Measurements from ENCODE around the gene FSIP1. TPM values are rescaled to one million over a fixed set of nuclear protein-coding genes. Genes with fewer than 3 reads are reported as not detected.

The FSIP1 gene
- total RNA-seq, 4 donors from 2014 or later: 1.9 to 8.6 (median 5.6) TPM; not detected in 1

DNA sequence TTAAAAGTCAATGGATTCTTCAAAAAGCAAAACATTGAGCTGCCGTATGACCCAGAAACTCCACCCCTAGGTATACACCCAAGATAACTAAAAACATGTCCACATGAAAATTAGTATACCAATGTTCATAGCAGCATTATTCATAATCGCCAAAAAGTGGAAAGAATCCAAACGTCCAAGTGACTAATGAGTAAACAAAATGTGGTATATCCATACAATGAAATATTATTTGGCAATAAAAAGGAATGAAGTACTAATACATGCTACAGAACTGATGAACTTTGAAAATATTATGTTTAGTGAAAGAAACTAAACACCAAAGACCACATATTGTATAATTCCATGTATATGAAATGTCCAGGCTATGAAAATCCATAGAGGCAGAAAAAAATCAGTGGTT, 123.9 kb downstream of the FSIP1 start:
- TF ChIP-seq EP300 (IDR thresholded peaks at IDR 0.05; ENCODE audit: low read depth): no peak
- TF ChIP-seq POLR2A (IDR thresholded peaks at IDR 0.05): no peak
- TF ChIP-seq, protein P1, sequence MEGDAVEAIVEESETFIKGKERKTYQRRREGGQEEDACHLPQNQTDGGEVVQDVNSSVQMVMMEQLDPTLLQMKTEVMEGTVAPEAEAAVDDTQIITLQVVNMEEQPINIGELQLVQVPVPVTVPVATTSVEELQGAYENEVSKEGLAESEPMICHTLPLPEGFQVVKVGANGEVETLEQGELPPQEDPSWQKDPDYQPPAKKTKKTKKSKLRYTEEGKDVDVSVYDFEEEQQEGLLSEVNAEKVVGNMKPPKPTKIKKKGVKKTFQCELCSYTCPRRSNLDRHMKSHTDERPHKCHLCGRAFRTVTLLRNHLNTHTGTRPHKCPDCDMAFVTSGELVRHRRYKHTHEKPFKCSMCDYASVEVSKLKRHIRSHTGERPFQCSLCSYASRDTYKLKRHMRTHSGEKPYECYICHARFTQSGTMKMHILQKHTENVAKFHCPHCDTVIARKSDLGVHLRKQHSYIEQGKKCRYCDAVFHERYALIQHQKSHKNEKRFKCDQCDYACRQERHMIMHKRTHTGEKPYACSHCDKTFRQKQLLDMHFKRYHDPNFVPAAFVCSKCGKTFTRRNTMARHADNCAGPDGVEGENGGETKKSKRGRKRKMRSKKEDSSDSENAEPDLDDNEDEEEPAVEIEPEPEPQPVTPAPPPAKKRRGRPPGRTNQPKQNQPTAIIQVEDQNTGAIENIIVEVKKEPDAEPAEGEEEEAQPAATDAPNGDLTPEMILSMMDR (IDR thresholded peaks at IDR 0.05): no peak
- no peak for TF ChIP-seq POLR2AphosphoS5 (IDR thresholded peaks at IDR 0.05)
- Histone ChIP-seq H3K27ac (no peak overlapping the region), H3K4me3 (no peak overlapping the region), H3K9me3 (no peaks in the 10 kb centered on the region), H3K36me3 (no peaks in the 10 kb centered on the region), H3K27me3 (no peaks in the 10 kb centered on the region), H3K4me1 (no peaks in the 10 kb centered on the region)
- no peak for DNase-seq
- intact Hi-C loops (cut with DNase I; ENCODE audit: low total_unique reads): loop anchor here (10.0 kb wide), 1 partner anchor 54 kb away; no protein-coding TSS in a partner anchor
- in situ Hi-C loops (cut with MboI; ENCODE audit: low pct_ligation_motif_present in 1 of 4, low pct_unique_long_range_greater_than_20kb in 1 of 4, low sequenced_read_pairs in 3 of 4): no loop called here
- WGBS, 2 donors (ENCODE audit: low coverage in 1 of 2): 90 to 96% methylated on average over 3 of the region's 3 CpGs

DNA sequence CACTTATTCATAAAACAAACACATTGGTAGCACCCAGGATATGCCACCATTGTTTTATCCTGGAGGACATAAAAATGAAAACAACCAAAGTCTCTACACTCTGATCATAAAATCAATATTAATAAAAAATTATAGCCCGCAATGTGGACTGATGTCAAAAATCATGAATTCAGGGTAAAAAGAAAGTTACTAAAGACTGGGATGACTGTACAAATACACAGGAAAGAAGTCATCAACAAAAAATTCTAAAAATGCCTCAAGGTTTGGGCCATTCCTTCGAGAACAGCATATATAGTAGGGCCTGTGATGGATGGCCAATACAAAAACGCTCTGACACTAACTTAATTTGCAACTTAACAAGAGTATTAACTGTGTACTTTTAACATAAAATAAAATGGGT, 125.0 kb downstream of the FSIP1 start:
- no peak for TF ChIP-seq POLR2A (IDR thresholded peaks at IDR 0.05)
- TF ChIP-seq POLR2AphosphoS5 (IDR thresholded peaks at IDR 0.05): no peak
- TF ChIP-seq, protein P1 (IDR thresholded peaks at IDR 0.05): no peak
- no peak for TF ChIP-seq EP300 (IDR thresholded peaks at IDR 0.05; ENCODE audit: low read depth)
- intact Hi-C loops (cut with DNase I; ENCODE audit: low total_unique reads): loop anchor here (10.0 kb wide), 1 partner anchor 53 kb away; no protein-coding TSS in a partner anchor
- 84 to 85% methylated on average over 3 of the region's 3 CpGs for WGBS, 2 donors (ENCODE audit: low coverage in 1 of 2)

DNA sequence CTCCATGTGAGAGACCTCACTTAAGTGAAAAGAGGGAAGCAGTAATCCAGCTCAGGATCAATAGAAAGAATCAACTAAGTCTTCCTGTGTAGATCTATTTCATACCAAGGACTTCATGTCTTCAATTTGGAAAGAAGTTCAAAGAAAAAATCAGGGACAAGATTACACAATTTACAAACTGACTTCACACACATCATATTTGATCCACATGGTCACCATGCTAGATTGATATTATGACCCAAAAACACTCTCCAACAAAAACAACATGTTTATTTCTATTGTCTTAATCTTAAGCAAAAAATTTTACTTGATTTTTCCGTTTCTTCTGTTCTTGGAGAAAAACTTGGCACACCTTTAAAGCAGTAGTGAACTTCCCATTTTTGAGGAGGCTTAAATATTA, 125.5 kb downstream of the FSIP1 start:
- Histone ChIP-seq H3K9me3 (no peaks in the 10 kb centered on the region), H3K36me3 (no peaks in the 10 kb centered on the region), H3K4me3 (no peak overlapping the region), H3K4me1 (peaks cover 0 to 3% (median 0%) of the 10 kb centered on the region in 4 donors), H3K27me3 (no peaks in the 10 kb centered on the region), H3K27ac (no peak overlapping the region)
- 81 to 94% methylated on average over 1 of the region's 1 CpG for WGBS, 2 donors (ENCODE audit: low coverage in 1 of 2)
- in situ Hi-C loops (cut with MboI; ENCODE audit: low pct_ligation_motif_present in 1 of 4, low pct_unique_long_range_greater_than_20kb in 1 of 4, low sequenced_read_pairs in 3 of 4): no loop called here
- intact Hi-C loops (cut with DNase I; ENCODE audit: low total_unique reads): loop anchor here (10.0 kb wide), 1 partner anchor 52 kb away; no protein-coding TSS in a partner anchor
- TF ChIP-seq, protein P1 (IDR thresholded peaks at IDR 0.05): no peak
- TF ChIP-seq POLR2AphosphoS5 (IDR thresholded peaks at IDR 0.05) (no peak), POLR2A (IDR thresholded peaks at IDR 0.05) (no peak), EP300 (IDR thresholded peaks at IDR 0.05; ENCODE audit: low read depth) (no peak)
- DNase-seq: no peak

More for the DNA sequence above, 125.0 kb downstream of the FSIP1 start:
- DNase-seq: no peak
- H3K27me3 ChIP-seq: no peaks in the 10 kb centered on the region
- H3K36me3 ChIP-seq: no peaks in the 10 kb centered on the region
- in situ Hi-C loops (cut with MboI; ENCODE audit: low pct_ligation_motif_present in 1 of 4, low pct_unique_long_range_greater_than_20kb in 1 of 4, low sequenced_read_pairs in 3 of 4): no loop called here
- H3K4me3 ChIP-seq: no peak overlapping the region
- no peaks in the 10 kb centered on the region for H3K4me1 ChIP-seq
- no peaks in the 10 kb centered on the region for H3K9me3 ChIP-seq
- H3K27ac ChIP-seq: no peak overlapping the region

DNA sequence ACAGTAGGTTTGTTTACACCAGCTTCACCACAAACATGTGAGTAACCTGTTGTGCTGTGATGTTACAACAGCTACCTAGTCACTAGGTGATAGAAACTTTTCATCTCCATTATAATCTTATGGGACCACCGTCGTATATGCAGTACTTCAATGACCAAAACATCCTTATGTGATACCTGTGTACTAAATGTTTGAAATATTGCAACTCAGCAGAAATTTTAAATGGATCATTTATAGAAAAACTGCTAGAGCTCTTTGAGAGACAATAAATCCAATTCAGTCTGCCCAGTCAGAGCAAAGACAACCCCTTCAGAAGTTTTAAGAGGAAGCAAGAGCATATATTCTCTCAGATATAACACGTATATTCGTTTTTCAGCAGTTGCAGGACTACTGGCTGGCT, 128.3 kb downstream of the FSIP1 start:
- Histone ChIP-seq H3K27me3 (no peaks in the 10 kb centered on the region), H3K36me3 (no peaks in the 10 kb centered on the region), H3K4me3 (no peak overlapping the region), H3K9me3 (no peaks in the 10 kb centered on the region), H3K27ac (no peak overlapping the region), H3K4me1 (peaks cover 0 to 8% (median 0%) of the 10 kb centered on the region in 4 donors)
- no peak for DNase-seq
- TF ChIP-seq POLR2A (IDR thresholded peaks at IDR 0.05) (no peak), EP300 (IDR thresholded peaks at IDR 0.05; ENCODE audit: low read depth) (no peak), POLR2AphosphoS5 (IDR thresholded peaks at IDR 0.05) (no peak)
- TF ChIP-seq, protein P1 (IDR thresholded peaks at IDR 0.05): no peak
- in situ Hi-C loops (cut with MboI; ENCODE audit: low pct_ligation_motif_present in 1 of 4, low pct_unique_long_range_greater_than_20kb in 1 of 4, low sequenced_read_pairs in 3 of 4): no loop called here
- intact Hi-C loops (cut with DNase I; ENCODE audit: low total_unique reads): loop anchor here (10.0 kb wide), 1 partner anchor 50 kb away; no protein-coding TSS in a partner anchor
- WGBS, 2 donors (ENCODE audit: low coverage in 1 of 2): 92 to 100% methylated on average over 4 of the region's 4 CpGs
